ENCODE measurements around the gene KIAA0586. TPM values are rescaled to one million over a fixed set of nuclear protein-coding genes. Genes with fewer than 3 reads are reported as not detected.

KIAA0586 gene
- total and polyA plus RNA-seq, 10 of the 15 experiments (the other 5 are each of a cell fraction or from before 2014, with no cell fraction given) = 7.1 to 27.6 (median 19.1) TPM

GRCh38 chr14:58465421-58465820, 37.9 kb downstream of the KIAA0586 start:
- FAIRE-seq = no peak
- Histone ChIP-seq H3K4me1 (ENCODE audit: control insufficient read depth, insufficient read depth, low read length) (no peaks in the 10 kb centered on the region), H3K9me3 (replicated peaks; ENCODE audit: control insufficient read depth, insufficient read depth, low read length) (no peaks in the 10 kb centered on the region), H3K4me3 (no peak overlapping the region), H3K79me2 (ENCODE audit: control insufficient read depth, insufficient read depth, low read length) (no peaks in the 10 kb centered on the region), H2AFZ (ENCODE audit: control insufficient read depth, low read depth, low read length) (no peak overlapping the region), H3K4me2 (ENCODE audit: control insufficient read depth, insufficient read depth) (no peak overlapping the region), H3K27me3 (replicated peaks in 1 of 2; ENCODE audit: control insufficient read depth in 2 of 2, insufficient read depth in 2 of 2, low read length in 1 of 2) (no peaks in the 10 kb centered on the region), H4K20me1 (ENCODE audit: control insufficient read depth, insufficient read depth) (no peaks in the 10 kb centered on the region), H3K36me3 (ENCODE audit: control insufficient read depth in 2 of 2, insufficient read depth in 2 of 2, low read length in 1 of 2) (peaks cover 0 to 15% of the 10 kb centered on the region in 2 experiments; a peak in 3 of 4 replicates), H3K27ac (ENCODE audit: control insufficient read depth, insufficient read depth) (no peak overlapping the region), H3K9ac (ENCODE audit: control insufficient read depth, insufficient read depth, low read length) (no peak overlapping the region)
- ChIA-PET SMC1A (ENCODE audit: uncharacterized antibody, unreplicated experiment) (interaction anchor here (0.5 kb wide), 1 partner anchor 20 kb away, joined by 4 read pairs; no protein-coding TSS in a partner anchor), CTCF (interaction anchor here (0.8 to 1.8 kb wide), 2 partner anchors 36 to 590 kb away, joined by 4 to 5 read pairs; no protein-coding TSS in a partner anchor), POLR2A (interaction anchor here (0.6 kb wide), 1 partner anchor 12 kb away, joined by 4 read pairs; no protein-coding TSS in a partner anchor), RAD21 (ENCODE audit: unreplicated experiment) (no interaction called here)
- intact Hi-C loops (cut with micrococcal nuclease; ENCODE audit: unreplicated experiment) = no loop called here
- WGBS (ENCODE audit: insufficient coverage, insufficient replicate concordance, low lambda C conversion rate, missing lambda C conversion rate) = 68% methylated on average over 2 of the region's 2 CpGs
- in situ Hi-C loops (cut with MboI) = no loop called here
- no peak for ATAC-seq
- TF ChIP-seq RAD21 (IDR thresholded peaks at IDR 0.05; ENCODE audit: insufficient read depth, low read depth, low read length) (no peak), E2F8 (IDR thresholded peaks at IDR 0.05; ENCODE audit: low read depth, partially characterized antibody) (no peak), SMARCA5 (IDR thresholded peaks at IDR 0.05) (no peak)
- DNase-seq (ENCODE audit: low read depth, low spot score) = no peak
- BruUV-seq (replicated peaks) = no TSS peak

GRCh38 chr14:58466459-58466858, 38.9 kb downstream of the KIAA0586 start:
- H3K36me3 ChIP-seq (ENCODE audit: control insufficient read depth in 2 of 2, insufficient read depth in 2 of 2, low read length in 1 of 2) = peaks cover 0 to 13% of the 10 kb centered on the region in 2 experiments; a peak in 3 of 4 replicates
- CTCF ChIA-PET = interaction anchor here (1.2 to 1.8 kb wide), 2 partner anchors 19 to 589 kb away, joined by 3 to 5 read pairs; no protein-coding TSS in a partner anchor

More at GRCh38 chr14:58466459-58466858, 38.9 kb downstream of the KIAA0586 start:
- Histone ChIP-seq H3K4me2 (ENCODE audit: control insufficient read depth, insufficient read depth) (no peak overlapping the region), H3K4me1 (ENCODE audit: control insufficient read depth, insufficient read depth, low read length) (no peaks in the 10 kb centered on the region), H3K9ac (ENCODE audit: control insufficient read depth, insufficient read depth, low read length) (no peak overlapping the region), H3K27ac (ENCODE audit: control insufficient read depth, insufficient read depth) (no peak overlapping the region), H2AFZ (ENCODE audit: control insufficient read depth, low read depth, low read length) (no peak overlapping the region), H4K20me1 (ENCODE audit: control insufficient read depth, insufficient read depth) (no peaks in the 10 kb centered on the region), H3K9me3 (replicated peaks; ENCODE audit: control insufficient read depth, insufficient read depth, low read length) (no peaks in the 10 kb centered on the region), H3K4me3 (no peak overlapping the region), H3K27me3 (replicated peaks in 1 of 2; ENCODE audit: control insufficient read depth in 2 of 2, insufficient read depth in 2 of 2, low read length in 1 of 2) (no peaks in the 10 kb centered on the region), H3K79me2 (ENCODE audit: control insufficient read depth, insufficient read depth, low read length) (no peaks in the 10 kb centered on the region)
- POLR2A ChIA-PET = interaction anchor here (0.6 kb wide), 1 partner anchor 109 kb away, joined by 3 read pairs; no protein-coding TSS in a partner anchor
- TF ChIP-seq LARP7 (IDR thresholded peaks at IDR 0.05) = no peak
- no peak for TF ChIP-seq CBX3 (IDR thresholded peaks at IDR 0.05; ENCODE audit: borderline replicate concordance, low read depth)
- TF ChIP-seq EZH2 (IDR thresholded peaks at IDR 0.05; ENCODE audit: borderline replicate concordance, control insufficient read depth, low read depth, low read length) = no peak
- no peak for TF ChIP-seq STAT3 (IDR thresholded peaks at IDR 0.05; ENCODE audit: low read depth, low read length)
- no peak for TF ChIP-seq ZNF384 (IDR thresholded peaks at IDR 0.05; ENCODE audit: borderline replicate concordance, low read depth, low read length)
- no peak for TF ChIP-seq GATAD2B (conservative IDR thresholded peaks at IDR 0.05; ENCODE audit: low read depth)
- TF ChIP-seq MEF2A (IDR thresholded peaks at IDR 0.05; ENCODE audit: insufficient read depth, low read depth, low read length) = no peak
- SMC1A ChIA-PET (ENCODE audit: uncharacterized antibody, unreplicated experiment) = interaction anchor here (0.9 to 1.7 kb wide), 2 partner anchors 10 to 35 kb away, joined by 3 to 5 read pairs; no protein-coding TSS in a partner anchor
- no peak for DNase-seq (ENCODE audit: low read depth, low spot score)
- 95% methylated on average over 1 of the region's 1 CpG for WGBS (ENCODE audit: insufficient coverage, insufficient replicate concordance, low lambda C conversion rate, missing lambda C conversion rate)
- no peak for ATAC-seq
- no TSS peak for BruUV-seq (replicated peaks)
- in situ Hi-C loops (cut with MboI) = no loop called here
- FAIRE-seq = no peak
- RAD21 ChIA-PET (ENCODE audit: unreplicated experiment) = no interaction called here
- intact Hi-C loops (cut with micrococcal nuclease; ENCODE audit: unreplicated experiment) = no loop called here

Measured in GM12878 (cell line).